ENCODE data around the gene AP1AR. TPM values are rescaled to one million over a fixed set of nuclear protein-coding genes. Genes with fewer than 3 reads are reported as not detected.

AP1AR gene
- total RNA-seq, 1 donor from 2014 or later: 7.0 TPM

DNA sequence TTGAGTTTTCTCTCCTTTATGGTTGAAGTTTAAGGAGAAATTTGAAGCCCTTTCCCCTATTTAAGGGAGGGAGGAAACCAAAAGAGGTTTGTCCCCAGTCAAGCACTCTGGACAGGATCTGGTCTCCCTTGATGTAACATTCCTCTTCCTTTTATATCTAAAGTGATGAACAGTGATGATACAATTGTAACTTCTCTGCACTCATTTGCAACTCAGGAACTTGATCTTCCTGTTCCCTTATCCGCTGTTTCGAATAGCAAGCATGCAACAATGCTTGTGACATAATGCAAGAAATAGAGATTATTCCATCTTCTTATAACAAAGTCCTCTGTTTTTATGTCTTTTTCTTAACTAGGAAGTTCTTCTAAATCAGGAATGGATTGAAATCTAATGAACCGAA lies 83.9 kb downstream of the AP1AR start:
- no peaks in the 10 kb centered on the region for H3K27me3 ChIP-seq
- no peak overlapping the region for H3K27ac ChIP-seq
- DNase-seq (ENCODE audit: low spot score in 2 of 2): no peak
- H3K4me3 ChIP-seq: no peak overlapping the region
- no peaks in the 10 kb centered on the region for H3K36me3 ChIP-seq
- H3K9me3 ChIP-seq: no peaks in the 10 kb centered on the region
- no peaks in the 10 kb centered on the region for H3K4me1 ChIP-seq
- no peak for TF ChIP-seq CTCF (IDR thresholded peaks at IDR 0.05)
- intact Hi-C loops (cut with DNase I): no loop called here

DNA sequence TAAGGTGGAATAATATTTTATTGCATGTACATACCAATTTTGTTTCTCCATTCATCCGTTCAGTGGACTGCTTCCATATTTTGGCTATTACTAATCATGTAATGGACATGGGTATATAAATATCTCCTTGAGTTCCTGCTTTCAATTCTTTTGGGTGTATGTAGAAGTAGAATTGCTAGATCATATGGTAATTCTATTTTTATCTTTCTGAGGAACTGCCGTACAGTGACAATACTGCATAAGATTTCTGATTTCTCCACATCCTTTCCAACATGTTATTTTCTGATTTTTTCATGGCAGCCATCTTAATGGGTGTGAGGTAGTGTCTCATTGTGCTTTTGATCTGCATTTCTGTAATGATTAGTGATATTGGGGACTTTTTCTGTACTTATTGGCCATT lies 84.8 kb downstream of the AP1AR start:
- Histone ChIP-seq H3K4me3 (no peak overlapping the region), H3K27ac (no peak overlapping the region)
- intact Hi-C loops (cut with DNase I): no loop called here

GRCh38 chr4:112318239-112319142 lies 86.9 kb downstream of the AP1AR start:
- no peak for TF ChIP-seq CTCF (IDR thresholded peaks at IDR 0.05)
- Histone ChIP-seq H3K27ac (no peak overlapping the region), H3K9me3 (no peaks in the 10 kb centered on the region), H3K4me3 (no peak overlapping the region), H3K36me3 (no peaks in the 10 kb centered on the region), H3K4me1 (no peaks in the 10 kb centered on the region), H3K27me3 (no peaks in the 10 kb centered on the region)
- no peak for DNase-seq (ENCODE audit: low spot score in 2 of 2)
- intact Hi-C loops (cut with DNase I): no loop called here

More for the DNA sequence above, 84.8 kb downstream of the AP1AR start:
- Histone ChIP-seq H3K4me1 (no peaks in the 10 kb centered on the region), H3K36me3 (no peaks in the 10 kb centered on the region), H3K9me3 (no peaks in the 10 kb centered on the region), H3K27me3 (no peaks in the 10 kb centered on the region)
- TF ChIP-seq CTCF (IDR thresholded peaks at IDR 0.05): no peak
- DNase-seq (ENCODE audit: low spot score in 2 of 2): no peak

Other genes with a start within 250 kb of the AP1AR start
- 6.8 TPM for gene FAM241A, start 86.3 kb upstream of the AP1AR start, total RNA-seq
- 11.3 TPM for gene TIFA, start 54.1 kb downstream of the AP1AR start, total RNA-seq
- 8.7 TPM for gene ALPK1, start 65.6 kb downstream of the AP1AR start, total RNA-seq

All from ascending aorta (tissue), 2 donors.